SJCRH30 (cell line): Measurements from ENCODE around the gene BANF1. TPM values are rescaled to one million over a fixed set of nuclear protein-coding genes. Genes with fewer than 3 reads are reported as not detected.

ENCODE experiments used
- DNase-seq, 2 experiments: peaks; one replicate each; pipeline ENCODE4 v3.0.0-alpha.2; 2015 to 2020
- H3K27ac ChIP-seq: fragments of 250-450 bp; sonication (Bioruptor Pico); 2 replicates; pipeline ENCODE4 v1.5.1; 2020; ENCODE audit warnings: mild to moderate bottlenecking, moderate library complexity
- H3K27me3 ChIP-seq: fragments of 250-450 bp; sonication (Bioruptor Pico); 2 replicates; pipeline ENCODE4 v1.5.1; 2020; ENCODE audit warnings: mild to moderate bottlenecking, moderate library complexity
- H3K36me3 ChIP-seq: fragments of 250-450 bp; sonication (Bioruptor Pico); 2 replicates; pipeline ENCODE4 v1.5.1; 2020; ENCODE audit warnings: mild to moderate bottlenecking, moderate library complexity
- H3K4me1 ChIP-seq: fragments of 250-450 bp; sonication (Bioruptor Pico); 2 replicates; pipeline ENCODE4 v1.5.1; 2020; ENCODE audit warnings: mild to moderate bottlenecking, moderate library complexity
- H3K4me3 ChIP-seq: fragments of 250-450 bp; sonication (Bioruptor Pico); 2 replicates; pipeline ENCODE4 v1.5.1; 2020; ENCODE audit warnings: mild to moderate bottlenecking, moderate library complexity
- H3K9me3 ChIP-seq: fragments of 250-450 bp; sonication (Bioruptor Pico); replicated peaks from 2 replicates; pipeline ENCODE4 v1.5.1; 2020; ENCODE audit warnings: mild to moderate bottlenecking, moderate library complexity
- total RNA-seq: library from RNA; depleted of rRNA; stranded (reverse); fragments of >200 nt; shearing (Covaris generic); gene quantifications from 2 replicates; pipeline ENCODE4 v1.2.3, GENCODE V29; 2014

Gene BANF1
- total RNA-seq, 1 experiment from 2014 or later = 199 TPM

- H3K27ac ChIP-seq = no peak overlapping the region
- H3K27me3 ChIP-seq = no peaks in the 10 kb centered on the region
- H3K4me3 ChIP-seq = no peak overlapping the region
- peaks cover 26% of the 10 kb centered on the region for H3K36me3 ChIP-seq
- no peaks in the 10 kb centered on the region for H3K9me3 ChIP-seq
- no peaks in the 10 kb centered on the region for H3K4me1 ChIP-seq
- DNase-seq = no peak
Observed at GRCh38 chr11:65972116-65972515, 30.2 kb upstream of the BANF1 start.

GRCh38 chr11:65973439-65974110, 28.7 kb upstream of the BANF1 start:
- no peak for DNase-seq
- Histone ChIP-seq H3K4me3 (no peak overlapping the region), H3K27me3 (no peaks in the 10 kb centered on the region), H3K9me3 (no peaks in the 10 kb centered on the region), H3K27ac (no peak overlapping the region), H3K36me3 (peaks cover 15% of the 10 kb centered on the region), H3K4me1 (no peaks in the 10 kb centered on the region)

- Histone ChIP-seq H3K4me1 (no peaks in the 10 kb centered on the region), H3K9me3 (no peaks in the 10 kb centered on the region), H3K27ac (no peak overlapping the region), H3K36me3 (peaks cover 16% of the 10 kb centered on the region), H3K4me3 (no peak overlapping the region), H3K27me3 (no peaks in the 10 kb centered on the region)
- DNase-seq = no peak
Observed at GRCh38 chr11:65975771-65976170, 26.5 kb upstream of the BANF1 start.

GRCh38 chr11:65976216-65977176, 25.8 kb upstream of the BANF1 start:
- H3K27me3 ChIP-seq = no peaks in the 10 kb centered on the region
- peaks cover 16% of the 10 kb centered on the region for H3K36me3 ChIP-seq
- DNase-seq = no peak
- no peaks in the 10 kb centered on the region for H3K9me3 ChIP-seq
- no peak overlapping the region for H3K4me3 ChIP-seq
- H3K4me1 ChIP-seq = no peaks in the 10 kb centered on the region
- H3K27ac ChIP-seq = no peak overlapping the region

- Histone ChIP-seq H3K4me1 (no peaks in the 10 kb centered on the region), H3K27me3 (no peaks in the 10 kb centered on the region), H3K36me3 (peaks cover 16% of the 10 kb centered on the region), H3K9me3 (no peaks in the 10 kb centered on the region), H3K4me3 (no peak overlapping the region), H3K27ac (no peak overlapping the region)
- DNase-seq = no peak
Observed at GRCh38 chr11:65977621-65978390, 24.5 kb upstream of the BANF1 start.

GRCh38 chr11:65978391-65979238, 23.7 kb upstream of the BANF1 start:
- DNase-seq = no peak
- H3K9me3 ChIP-seq = no peaks in the 10 kb centered on the region
- H3K27ac ChIP-seq = no peak overlapping the region
- H3K27me3 ChIP-seq = no peaks in the 10 kb centered on the region
- H3K4me1 ChIP-seq = no peaks in the 10 kb centered on the region
- H3K4me3 ChIP-seq = no peak overlapping the region
- H3K36me3 ChIP-seq = peaks cover 11% of the 10 kb centered on the region

- no peak for DNase-seq
- no peaks in the 10 kb centered on the region for H3K9me3 ChIP-seq
- no peak overlapping the region for H3K27ac ChIP-seq
- peaks cover 11% of the 10 kb centered on the region for H3K36me3 ChIP-seq
- H3K4me1 ChIP-seq = no peaks in the 10 kb centered on the region
- H3K27me3 ChIP-seq = no peaks in the 10 kb centered on the region
- H3K4me3 ChIP-seq = no peak overlapping the region
Observed at GRCh38 chr11:65979261-65979759, 23.0 kb upstream of the BANF1 start.

- Histone ChIP-seq H3K27me3 (no peaks in the 10 kb centered on the region), H3K4me1 (no peaks in the 10 kb centered on the region), H3K4me3 (no peak overlapping the region), H3K27ac (no peak overlapping the region), H3K36me3 (peaks cover 11% of the 10 kb centered on the region), H3K9me3 (no peaks in the 10 kb centered on the region)
- DNase-seq = no peak
Observed at GRCh38 chr11:65981101-65981740, 21.1 kb upstream of the BANF1 start.

- H3K9me3 ChIP-seq = no peaks in the 10 kb centered on the region
- no peak overlapping the region for H3K27ac ChIP-seq
- H3K4me1 ChIP-seq = no peaks in the 10 kb centered on the region
- DNase-seq = no peak
- H3K36me3 ChIP-seq = peaks cover 11% of the 10 kb centered on the region
- H3K4me3 ChIP-seq = no peak overlapping the region
- H3K27me3 ChIP-seq = no peaks in the 10 kb centered on the region
Observed at GRCh38 chr11:65981972-65982823, 20.1 kb upstream of the BANF1 start.

GRCh38 chr11:65982824-65983588, 19.3 kb upstream of the BANF1 start:
- Histone ChIP-seq H3K9me3 (no peaks in the 10 kb centered on the region), H3K36me3 (peaks cover 11% of the 10 kb centered on the region), H3K4me3 (no peak overlapping the region), H3K4me1 (no peaks in the 10 kb centered on the region), H3K27me3 (no peaks in the 10 kb centered on the region), H3K27ac (no peak overlapping the region)
- no peak for DNase-seq

GRCh38 chr11:65983589-65983987, 18.7 kb upstream of the BANF1 start:
- H3K27me3 ChIP-seq = no peaks in the 10 kb centered on the region
- no peak overlapping the region for H3K27ac ChIP-seq
- peaks cover 11% of the 10 kb centered on the region; the same call in 1 of the 2 replicates for H3K36me3 ChIP-seq
- no peak for DNase-seq
- no peaks in the 10 kb centered on the region for H3K4me1 ChIP-seq
- H3K9me3 ChIP-seq = no peaks in the 10 kb centered on the region
- H3K4me3 ChIP-seq = no peak overlapping the region

GRCh38 chr11:65987336-65987735, 15.0 kb upstream of the BANF1 start:
- H3K27me3 ChIP-seq = no peaks in the 10 kb centered on the region
- no peak overlapping the region for H3K27ac ChIP-seq
- no peak for DNase-seq
- H3K36me3 ChIP-seq = no peaks in the 10 kb centered on the region
- no peaks in the 10 kb centered on the region for H3K9me3 ChIP-seq
- no peaks in the 10 kb centered on the region for H3K4me1 ChIP-seq
- H3K4me3 ChIP-seq = no peak overlapping the region
